H1 (cell line): ENCODE results near the gene TLCD5. TPM values are rescaled to one million over a fixed set of nuclear protein-coding genes. Genes with fewer than 3 reads are reported as not detected.

Experiments used
- CTCF ChIA-PET: fragments of 300-600 bp; sonication (Branson Sonifier 250); formaldehyde crosslinking; loops from one replicate; lab custom pipeline; 2021; ENCODE audit not compliant: partially characterized antibody; lab: Charles Lee
- POLR2A ChIA-PET: fragments of 300-600 bp; sonication (Branson Sonifier 250); formaldehyde crosslinking; loops from one replicate; lab custom pipeline; 2021; ENCODE audit warnings: inconsistent platforms; ENCODE audit not compliant: partially characterized antibody; lab: Charles Lee
- DNase-seq, 2 experiments: peaks; one replicate each; pipeline versions ENCODE4 v3.0.0 to v3.0.0-alpha.2; 2010 to 2022; ENCODE audit warnings: low spot score in 2 of 2, low read depth in 1 of 2, mixed read lengths in 1 of 2
- FAIRE-seq: peaks from 2 replicates; lab custom pipeline; 2011; peaks lifted over from hg19 to GRCh38; lab: Jason Lieb, UNC
- H2AFZ ChIP-seq: 2 replicates; pipeline ENCODE4 v1.8.1; 2012; ENCODE audit warnings: low read length, inconsistent platforms
- H2AK5ac ChIP-seq: 2 replicates; pipeline ENCODE4 v1.6.1; 2013; ENCODE audit warnings: low read depth, low read length
- H2BK120ac ChIP-seq: replicated peaks from 2 replicates; pipeline ENCODE3; 2013; ENCODE audit warnings: low read depth, low read length, inconsistent platforms
- H2BK12ac ChIP-seq: 2 replicates; pipeline ENCODE4 v1.6.1; 2013; ENCODE audit warnings: low read depth, low read length
- H2BK15ac ChIP-seq: 2 replicates; pipeline ENCODE4 v1.6.1; 2013; ENCODE audit warnings: low read length
- H2BK20ac ChIP-seq: 2 replicates; pipeline ENCODE4 v1.6.1; 2013; ENCODE audit warnings: low read length
- H2BK5ac ChIP-seq: 2 replicates; pipeline ENCODE4 v1.6.1; 2013; ENCODE audit warnings: low read depth, low read length
- H3K14ac ChIP-seq: 2 replicates; pipeline ENCODE4 v1.6.1; 2013; ENCODE audit warnings: inconsistent platforms; ENCODE audit not compliant: insufficient read length
- H3K18ac ChIP-seq: 2 replicates; pipeline ENCODE4 v1.6.1; 2013; ENCODE audit warnings: low read length; ENCODE audit errors: extremely low read depth
- H3K23ac ChIP-seq: 2 replicates; pipeline ENCODE4 v1.6.1; 2013; ENCODE audit warnings: inconsistent platforms; ENCODE audit not compliant: insufficient read length
- H3K23me2 ChIP-seq: 2 replicates; pipeline ENCODE4 v1.6.1; 2013; ENCODE audit warnings: low read depth, low read length
- H3K27ac ChIP-seq: 2 replicates; pipeline ENCODE4 v1.6.1; 2011; ENCODE audit warnings: low read depth, low read length, inconsistent platforms
- H3K27me3 ChIP-seq, 4 experiments: replicated peaks in 1 of 4; 1 replicate in 1 of 4; 2 replicates in 3 of 4; pipeline versions ENCODE4 v1.6.1 to v1.8.1; 2011 to 2013; ENCODE audit warnings: low read length in 3 of 4, mild to moderate bottlenecking in 3 of 4, inconsistent platforms in 2 of 4, mixed read lengths in 2 of 4, moderate library complexity in 1 of 4; ENCODE audit not compliant: control insufficient read depth in 3 of 4, insufficient read depth in 3 of 4; ENCODE audit errors: extremely low read depth in 1 of 4
- H3K36me3 ChIP-seq, 4 experiments: 2 replicates each; pipeline versions ENCODE4 v1.6.1 to v1.8.1; 2011 to 2013; ENCODE audit warnings: mild to moderate bottlenecking in 4 of 4, low read length in 3 of 4, moderate library complexity in 2 of 4, control low read depth in 1 of 4, inconsistent platforms in 1 of 4; ENCODE audit not compliant: insufficient read depth in 4 of 4, control insufficient read depth in 2 of 4
- H3K4ac ChIP-seq: replicated peaks from 2 replicates; pipeline ENCODE3; 2013; ENCODE audit warnings: low read length, low read depth, mixed read lengths, inconsistent platforms; ENCODE audit not compliant: insufficient read length
- H3K4me1 ChIP-seq, 4 experiments: replicated peaks in 1 of 4; 1 replicate in 1 of 4; 2 replicates in 3 of 4; pipeline versions ENCODE4 v1.6.1 to v1.8.1; 2011 to 2013; ENCODE audit warnings: low read length in 3 of 4, inconsistent platforms in 2 of 4, mixed read lengths in 1 of 4; ENCODE audit not compliant: insufficient read depth in 4 of 4, control insufficient read depth in 3 of 4
- H3K4me2 ChIP-seq, 2 experiments: 2 replicates each; pipeline versions ENCODE4 v1.6.1 to v1.8.1; 2011 to 2013; ENCODE audit warnings: low read depth in 2 of 2, low read length in 2 of 2, control low read depth in 1 of 2, inconsistent platforms in 1 of 2, mild to moderate bottlenecking in 1 of 2; ENCODE audit not compliant: insufficient read depth in 1 of 2
- H3K4me3 ChIP-seq, 4 experiments: fragments of 200-600, 300-600 bp in 1 of 4; sonication (generic), shearing (Covaris generic), sonication (Bioruptor Twin) in 1 of 4; 2 replicates each; pipeline versions ENCODE4 v1.5.1 to v1.8.1; 2011 to 2016; ENCODE audit warnings: low read length in 4 of 4, low read depth in 3 of 4, control low read depth in 2 of 4, inconsistent platforms in 2 of 4, mild to moderate bottlenecking in 2 of 4, mixed read lengths in 1 of 4, moderate library complexity in 1 of 4; ENCODE audit not compliant: insufficient read depth in 2 of 4; ENCODE audit errors: extremely low read depth in 1 of 4
- H3K56ac ChIP-seq: replicated peaks from 2 replicates; pipeline ENCODE3; 2013; ENCODE audit warnings: low read depth, mild to moderate bottlenecking, mixed read lengths, low read length, inconsistent platforms; ENCODE audit not compliant: insufficient read length
- H3K79me1 ChIP-seq: 2 replicates; pipeline ENCODE4 v1.6.1; 2013; ENCODE audit warnings: low read depth, low read length, control low read depth
- H3K79me2 ChIP-seq, 2 experiments: 2 replicates each; pipeline versions ENCODE4 v1.6.1 to v1.8.1; 2012 to 2013; ENCODE audit warnings: low read length in 2 of 2, mild to moderate bottlenecking in 2 of 2, inconsistent platforms in 1 of 2; ENCODE audit not compliant: insufficient read depth in 2 of 2, control insufficient read depth in 1 of 2
- H3K9ac ChIP-seq, 4 experiments: replicated peaks in 1 of 4; 1 replicate in 1 of 4; 2 replicates in 3 of 4; pipeline versions ENCODE4 v1.6.1 to v1.8.1; 2011 to 2013; ENCODE audit warnings: low read depth in 3 of 4, low read length in 3 of 4, control low read depth in 2 of 4, mild to moderate bottlenecking in 2 of 4, moderate library complexity in 2 of 4, inconsistent platforms in 1 of 4; ENCODE audit errors: extremely low read depth in 1 of 4
- H3K9me3 ChIP-seq, 2 experiments: 2 replicates each; pipeline versions ENCODE4 v1.6.1 to v1.8.1; 2012 to 2013; ENCODE audit warnings: mild to moderate bottlenecking in 2 of 2, moderate library complexity in 2 of 2, control low read depth in 1 of 2, inconsistent platforms in 1 of 2, low read depth in 1 of 2, low read length in 1 of 2, mixed read lengths in 1 of 2; ENCODE audit not compliant: insufficient read depth in 2 of 2
- H4K20me1 ChIP-seq, 2 experiments: replicated peaks in 1 of 2; 2 replicates each; pipeline versions ENCODE3 to v1.8.1; 2011 to 2013; ENCODE audit warnings: inconsistent platforms in 2 of 2, low read length in 2 of 2, mild to moderate bottlenecking in 1 of 2; ENCODE audit not compliant: insufficient read depth in 2 of 2, control insufficient read depth in 1 of 2
- H4K5ac ChIP-seq: 2 replicates; pipeline ENCODE4 v1.6.1; 2013; ENCODE audit warnings: low read length, low read depth, mixed read lengths, inconsistent platforms; ENCODE audit not compliant: insufficient read length
- H4K8ac ChIP-seq: 2 replicates; pipeline ENCODE4 v1.8.0; 2013; ENCODE audit warnings: mild to moderate bottlenecking, moderate library complexity, low read length, inconsistent platforms; ENCODE audit not compliant: insufficient read depth; ENCODE audit errors: extremely low read depth
- H4K91ac ChIP-seq: replicated peaks from 2 replicates; pipeline ENCODE3; 2013; ENCODE audit warnings: low read length, mixed read lengths, inconsistent platforms; ENCODE audit not compliant: insufficient read length
- BCL11A ChIP-seq, 2 experiments: IDR thresholded peaks; one replicate each; pipeline ENCODE4 v1.6.1; 2011; ENCODE audit warnings: low read depth in 2 of 2, low read length in 2 of 2, mild to moderate bottlenecking in 2 of 2
- SP1 ChIP-seq: IDR thresholded peaks from 2 replicates; pipeline ENCODE4 v1.6.1; 2011; ENCODE audit warnings: low read depth, low read length
- WGBS, 2 experiments: shearing (Covaris generic) in 1 of 2; methylation state at CpG; one replicate each; pipeline versions ENCODE4 v1.1.6 to v1.1.7; 2013 to 2015; ENCODE audit warnings: low lambda C conversion rate in 2 of 2, mixed read lengths in 2 of 2, inconsistent platforms in 1 of 2, low coverage in 1 of 2, missing lambda C conversion rate in 1 of 2; ENCODE audit not compliant: insufficient replicate concordance in 2 of 2, insufficient coverage in 1 of 2, insufficient read length in 1 of 2; ENCODE audit errors: extremely low coverage in 1 of 2, missing lambda C conversion rate in 1 of 2; 5-methylcytosine and 5-hydroxymethylcytosine counted together
- polyA plus RNA-seq, 7 experiments: library from polyadenylated mRNA; depleted of rRNA in 3 of 7; stranded (reverse) in 5 of 7; unstranded in 2 of 7; fragments of >200 nt in 5 of 7; fragments of 200-250 nt in 2 of 7; gene quantifications; 1 replicate in 5 of 7; 2 replicates in 1 of 7; 4 replicates in 1 of 7; pipeline versions ENCODE4 v1.2.1 to v1.2.3, GENCODE V29; 2011 to 2013; ENCODE audit warnings: missing spikeins in 2 of 7, mixed read lengths in 2 of 7
- total RNA-seq: library from RNA; stranded (reverse); fragmentation: NEBNext Ultra II Directional; extraction: Animal tissue kit (Norgen Biotek cat#: 25700); gene quantifications from 2 replicates; pipeline ENCODE4 v1.2.1, GENCODE V29; 2021
- TF ChIP-seq, protein P1 (sequence below): IDR thresholded peaks from 2 replicates; pipeline ENCODE4 v1.6.1; 2012; ENCODE audit warnings: low read length, inconsistent platforms

The TLCD5 gene
- total and polyA plus RNA-seq, 2 of the 8 experiments (the other 6 are each of a cell fraction or from before 2014, with no cell fraction given): 9.5 to 10.1 TPM

- ChIA-PET POLR2A (interaction anchor here (0.7 to 1.2 kb wide), 2 partner anchors 66 to 149 kb away, joined by 3 read pairs; no protein-coding TSS in a partner anchor), CTCF (interaction anchor here (0.7 to 2.5 kb wide), 27 partner anchors 9 to 595 kb away, joined by 3 to 19 read pairs (median 4); partner anchors contain the start of genes POU2F3 and TLCD5)
- 60% methylated on average over 1 of the region's 1 CpG; no CpG with 5 or more reads in 1 of the 2 experiments for WGBS, 2 experiments
- H3K9me3 ChIP-seq: no peaks in the 10 kb centered on the region
- no peak overlapping the region for H4K8ac ChIP-seq
- H3K4me3 ChIP-seq: no peak overlapping the region
- H2BK12ac ChIP-seq: no peak overlapping the region
- no peak overlapping the region for H3K4ac ChIP-seq
- no peak overlapping the region for H2BK15ac ChIP-seq
- peaks cover 0 to 5% (median 2%) of the 10 kb centered on the region in 4 experiments; a peak in 6 of 7 replicates for H3K4me1 ChIP-seq
- TF ChIP-seq, protein P1, sequence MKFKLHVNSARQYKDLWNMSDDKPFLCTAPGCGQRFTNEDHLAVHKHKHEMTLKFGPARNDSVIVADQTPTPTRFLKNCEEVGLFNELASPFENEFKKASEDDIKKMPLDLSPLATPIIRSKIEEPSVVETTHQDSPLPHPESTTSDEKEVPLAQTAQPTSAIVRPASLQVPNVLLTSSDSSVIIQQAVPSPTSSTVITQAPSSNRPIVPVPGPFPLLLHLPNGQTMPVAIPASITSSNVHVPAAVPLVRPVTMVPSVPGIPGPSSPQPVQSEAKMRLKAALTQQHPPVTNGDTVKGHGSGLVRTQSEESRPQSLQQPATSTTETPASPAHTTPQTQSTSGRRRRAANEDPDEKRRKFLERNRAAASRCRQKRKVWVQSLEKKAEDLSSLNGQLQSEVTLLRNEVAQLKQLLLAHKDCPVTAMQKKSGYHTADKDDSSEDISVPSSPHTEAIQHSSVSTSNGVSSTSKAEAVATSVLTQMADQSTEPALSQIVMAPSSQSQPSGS: no peak
- no peak for TF ChIP-seq BCL11A (IDR thresholded peaks at IDR 0.05; ENCODE audit: low read depth in 2 of 2, low read length in 2 of 2)
- no peak for TF ChIP-seq SP1
- no peak overlapping the region for H3K27ac ChIP-seq
- no peak overlapping the region for H2AFZ ChIP-seq
- H3K56ac ChIP-seq: no peak overlapping the region
- H3K14ac ChIP-seq: no peak overlapping the region
- H2BK120ac ChIP-seq: no peak overlapping the region
- no peak overlapping the region for H3K9ac ChIP-seq
- DNase-seq (no peak), FAIRE-seq (no peak)
- H4K20me1 ChIP-seq: peaks cover 0 to 6% of the 10 kb centered on the region in 2 experiments
- H4K91ac ChIP-seq: no peak overlapping the region
- no peak overlapping the region for H2BK20ac ChIP-seq
- peaks cover 4 to 26% of the 10 kb centered on the region in 2 experiments; a peak in 3 of 4 replicates for H3K79me2 ChIP-seq
- peaks cover 10% of the 10 kb centered on the region for H3K23me2 ChIP-seq
- no peak overlapping the region for H2BK5ac ChIP-seq
- peaks cover 0 to 10% (median 3%) of the 10 kb centered on the region in 4 experiments; a peak in 4 of 8 replicates for H3K36me3 ChIP-seq
- no peaks in the 10 kb centered on the region for H3K27me3 ChIP-seq
- no peak overlapping the region for H3K18ac ChIP-seq
- H3K4me2 ChIP-seq: no peak overlapping the region
- no peak overlapping the region for H3K23ac ChIP-seq
- H2AK5ac ChIP-seq: no peak overlapping the region
- H4K5ac ChIP-seq: no peak overlapping the region
- H3K79me1 ChIP-seq: no peaks in the 10 kb centered on the region
Measured at GRCh38 chr11:120334332-120334731, 9.2 kb downstream of the TLCD5 start.
